NCI-H128 (cell line): ENCODE data around the gene MTR.

ENCODE experiments used
- DNase-seq: peaks from one replicate; lab custom pipeline; 2025; ENCODE audit not compliant: unreplicated experiment; lab: John Stamatoyannopoulos, UW

MTR gene

DNA sequence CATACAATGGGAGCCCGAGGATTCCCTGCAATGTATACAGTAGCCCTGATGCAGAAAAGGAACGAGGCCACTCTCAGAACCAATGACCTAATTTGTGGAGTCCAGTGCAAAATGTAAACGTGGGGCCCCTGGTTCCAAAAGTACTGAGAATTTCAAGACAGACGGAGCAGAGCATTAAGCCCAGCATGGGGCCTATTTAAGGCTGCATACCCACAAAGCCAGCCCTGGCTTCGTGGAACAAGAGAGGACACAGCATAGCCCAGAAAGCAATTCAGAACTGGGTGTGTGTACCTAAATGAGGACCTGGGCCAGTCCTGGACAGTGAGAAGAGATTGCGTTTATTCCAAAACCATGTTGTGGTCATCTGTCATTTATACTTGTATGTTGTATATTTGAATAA is 153.9 kb downstream of the MTR start:
- no peak for DNase-seq

GRCh38 chr1:236950365-236950764 is 155.3 kb downstream of the MTR start:
- no peak for DNase-seq

DNA sequence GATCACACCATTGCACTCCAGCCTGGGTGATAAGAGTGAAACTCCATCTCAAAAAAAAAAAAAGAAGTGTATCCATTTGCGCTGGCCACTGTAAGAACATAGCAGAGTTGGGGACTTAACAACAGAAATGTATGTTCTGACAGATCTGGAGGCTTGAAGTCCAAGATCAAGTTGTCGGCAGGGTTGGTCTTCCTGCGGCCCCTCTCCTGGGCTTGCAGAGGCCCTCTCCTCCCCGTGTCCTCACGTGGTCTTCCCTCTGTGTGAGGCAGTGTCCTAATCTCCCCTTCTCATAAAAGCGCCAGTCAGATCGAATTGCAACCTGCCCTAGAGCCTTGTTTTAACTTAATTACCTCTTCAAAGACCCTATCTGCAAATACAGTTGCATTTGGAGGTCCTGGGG is 156.6 kb downstream of the MTR start:
- no peak for DNase-seq

DNA sequence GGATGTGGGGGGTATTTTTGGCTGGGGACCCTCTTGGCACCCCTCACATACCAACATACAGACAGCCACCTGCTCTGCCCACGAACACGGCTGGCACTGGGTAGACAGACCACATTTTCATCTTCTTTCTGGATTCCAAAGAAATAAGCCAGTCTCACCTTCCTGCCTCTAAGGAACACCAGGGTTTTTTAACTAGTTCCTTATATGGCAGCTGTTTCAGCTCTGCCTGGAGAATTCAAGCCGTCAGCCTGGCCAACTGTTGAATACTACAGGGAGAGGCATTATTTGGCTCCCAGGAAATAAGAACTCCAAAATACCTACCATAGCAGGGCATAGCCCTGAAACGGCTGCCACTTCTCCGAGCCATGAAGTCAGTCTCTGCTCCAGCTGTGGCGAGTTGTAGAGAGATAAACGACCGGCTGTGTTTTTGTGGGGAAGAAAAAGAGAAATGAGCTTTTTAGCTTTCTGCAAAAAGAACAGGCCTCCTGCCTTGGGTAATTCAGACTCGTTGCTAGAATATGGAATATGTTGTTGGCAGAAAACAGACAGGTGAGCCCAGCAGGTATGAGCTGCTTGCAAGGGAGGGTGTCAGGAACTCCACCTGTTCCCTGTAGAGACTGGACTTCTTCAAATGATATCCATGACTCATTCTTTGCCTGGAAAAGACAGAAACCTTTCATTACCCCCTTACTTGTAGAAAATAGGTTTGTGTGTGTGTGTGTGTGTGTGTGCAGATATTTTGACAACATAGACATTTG is 157.3 kb downstream of the MTR start:
- no peak for DNase-seq

- DNase-seq, result no peak
Measured at GRCh38 chr1:236953151-236953700, 158.1 kb downstream of the MTR start.
